Measurements from ENCODE around the gene PTPRT.

DNA sequence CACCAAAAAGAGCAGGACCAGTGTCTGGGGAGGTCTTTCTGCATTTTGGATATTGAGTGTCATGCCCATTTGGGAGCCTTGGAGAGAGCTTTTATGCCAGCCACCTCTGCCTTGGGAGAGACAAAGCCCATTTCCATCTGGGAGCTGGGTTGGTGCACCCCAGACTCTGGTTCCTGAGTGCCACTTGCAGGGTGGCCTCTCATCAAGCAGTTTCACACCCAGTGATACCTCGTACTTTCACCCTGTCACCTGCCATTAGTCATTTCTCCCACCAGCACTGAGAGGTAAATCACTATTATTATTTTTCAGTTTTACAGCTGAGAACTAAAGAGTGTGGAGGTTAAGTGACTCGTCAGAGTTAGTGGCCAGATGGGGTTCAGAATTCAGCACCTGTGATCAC is 94.7 kb downstream of the PTPRT start:
- TF ChIP-seq, protein P1, sequence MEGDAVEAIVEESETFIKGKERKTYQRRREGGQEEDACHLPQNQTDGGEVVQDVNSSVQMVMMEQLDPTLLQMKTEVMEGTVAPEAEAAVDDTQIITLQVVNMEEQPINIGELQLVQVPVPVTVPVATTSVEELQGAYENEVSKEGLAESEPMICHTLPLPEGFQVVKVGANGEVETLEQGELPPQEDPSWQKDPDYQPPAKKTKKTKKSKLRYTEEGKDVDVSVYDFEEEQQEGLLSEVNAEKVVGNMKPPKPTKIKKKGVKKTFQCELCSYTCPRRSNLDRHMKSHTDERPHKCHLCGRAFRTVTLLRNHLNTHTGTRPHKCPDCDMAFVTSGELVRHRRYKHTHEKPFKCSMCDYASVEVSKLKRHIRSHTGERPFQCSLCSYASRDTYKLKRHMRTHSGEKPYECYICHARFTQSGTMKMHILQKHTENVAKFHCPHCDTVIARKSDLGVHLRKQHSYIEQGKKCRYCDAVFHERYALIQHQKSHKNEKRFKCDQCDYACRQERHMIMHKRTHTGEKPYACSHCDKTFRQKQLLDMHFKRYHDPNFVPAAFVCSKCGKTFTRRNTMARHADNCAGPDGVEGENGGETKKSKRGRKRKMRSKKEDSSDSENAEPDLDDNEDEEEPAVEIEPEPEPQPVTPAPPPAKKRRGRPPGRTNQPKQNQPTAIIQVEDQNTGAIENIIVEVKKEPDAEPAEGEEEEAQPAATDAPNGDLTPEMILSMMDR (IDR thresholded peaks at IDR 0.05): no peak
- TF ChIP-seq POLR2A (IDR thresholded peaks at IDR 0.05) (no peak), EP300 (IDR thresholded peaks at IDR 0.05) (no peak), POLR2AphosphoS5 (IDR thresholded peaks at IDR 0.05) (no peak)
